ENCODE measurements around the gene KIF1A.

The KIF1A gene

GRCh38 chr2:240819858-240820606 is at the start of gene KIF1A:
KIF1A (minus strand) TSS chr2:240820219; CDS start chr2:240797752, 22,467 bp downstream.
- no peak for DNase-seq

GRCh38 chr2:240869109-240869955 is 49.3 kb upstream of the KIF1A start:
- DNase-seq, result no peak

- DNase-seq, result no peak
These were observed 48.5 kb upstream of the KIF1A start, which contains the start of gene AGXT for GRCh38 chr2:240868286-240869108. AGXT (plus strand) TSS chr2:240868824; CDS start chr2:240868866, 42 bp downstream.

GRCh38 chr2:240865391-240865790 is 45.4 kb upstream of the KIF1A start:
- DNase-seq, result no peak

- DNase-seq, result no peak
These were observed 44.5 kb upstream of the KIF1A start for GRCh38 chr2:240864475-240864874.

- no peak for DNase-seq
These were observed 41.5 kb upstream of the KIF1A start for GRCh38 chr2:240861547-240861946.

GRCh38 chr2:240858871-240859270 is 38.9 kb upstream of the KIF1A start:
- DNase-seq, result no peak

- DNase-seq, result no peak
These were observed 38.3 kb upstream of the KIF1A start for GRCh38 chr2:240858321-240858720.

- no peak for DNase-seq
These were observed 37.3 kb upstream of the KIF1A start for GRCh38 chr2:240857039-240858008.

GRCh38 chr2:240856151-240856980 is 36.3 kb upstream of the KIF1A start:
- no peak for DNase-seq

- no peak for DNase-seq
These were observed 35.7 kb upstream of the KIF1A start for GRCh38 chr2:240855670-240856069.

GRCh38 chr2:240852671-240853314 is 32.8 kb upstream of the KIF1A start:
- no peak for DNase-seq

GRCh38 chr2:240851078-240851991 is 31.3 kb upstream of the KIF1A start:
- DNase-seq, result peak; percentile 87 to 88

GRCh38 chr2:240850756-240851077 is 30.7 kb upstream of the KIF1A start:
- DNase-seq, result no peak

- no peak for DNase-seq
These were observed 30.0 kb upstream of the KIF1A start for GRCh38 chr2:240850026-240850425.

GRCh38 chr2:240848900-240849680 is 29.1 kb upstream of the KIF1A start:
- DNase-seq, result no peak

- DNase-seq, result no peak
These were observed 27.8 kb upstream of the KIF1A start for GRCh38 chr2:240847817-240848216.

- no peak for DNase-seq
These were observed 27.0 kb upstream of the KIF1A start for GRCh38 chr2:240846873-240847595.
